ENCODE measurements around the gene PHYHIPL.

The PHYHIPL gene

GRCh38 chr10:59270492-59270891 is 94.0 kb downstream of the PHYHIPL start:
- no peaks in the 10 kb centered on the region for H3K9me3 ChIP-seq (ENCODE audit: severe bottlenecking)
- DNase-seq = no peak
- no peaks in the 10 kb centered on the region for H3K36me3 ChIP-seq
- H3K27ac ChIP-seq = no peak overlapping the region
- TF ChIP-seq CTCF (IDR thresholded peaks at IDR 0.05; ENCODE audit: low read depth, low read length) = no peak
- no peak overlapping the region for H3K4me3 ChIP-seq (ENCODE audit: low read depth, low read length)
- H3K27me3 ChIP-seq (ENCODE audit: insufficient read depth, low read depth, severe bottlenecking) = no peaks in the 10 kb centered on the region

GRCh38 chr10:59271160-59271559 is 94.7 kb downstream of the PHYHIPL start:
- Histone ChIP-seq H3K36me3 (no peaks in the 10 kb centered on the region), H3K9me3 (ENCODE audit: severe bottlenecking) (no peaks in the 10 kb centered on the region), H3K4me3 (ENCODE audit: low read depth, low read length) (no peak overlapping the region), H3K27me3 (ENCODE audit: insufficient read depth, low read depth, severe bottlenecking) (no peaks in the 10 kb centered on the region), H3K27ac (no peak overlapping the region)
- DNase-seq = no peak
- TF ChIP-seq CTCF (IDR thresholded peaks at IDR 0.05; ENCODE audit: low read depth, low read length) = no peak

- H3K9me3 ChIP-seq (ENCODE audit: severe bottlenecking) = no peaks in the 10 kb centered on the region
- H3K36me3 ChIP-seq = no peaks in the 10 kb centered on the region
- no peaks in the 10 kb centered on the region for H3K27me3 ChIP-seq (ENCODE audit: insufficient read depth, low read depth, severe bottlenecking)
- no peak for TF ChIP-seq CTCF (IDR thresholded peaks at IDR 0.05; ENCODE audit: low read depth, low read length)
- DNase-seq = no peak
- no peak overlapping the region for H3K4me3 ChIP-seq (ENCODE audit: low read depth, low read length)
- H3K27ac ChIP-seq = no peak overlapping the region
Measured at GRCh38 chr10:59272061-59272460, 95.6 kb downstream of the PHYHIPL start.

- Histone ChIP-seq H3K36me3 (no peaks in the 10 kb centered on the region), H3K9me3 (ENCODE audit: severe bottlenecking) (no peaks in the 10 kb centered on the region), H3K4me3 (ENCODE audit: low read depth, low read length) (no peak overlapping the region), H3K27ac (no peak overlapping the region), H3K27me3 (ENCODE audit: insufficient read depth, low read depth, severe bottlenecking) (no peaks in the 10 kb centered on the region)
- no peak for TF ChIP-seq CTCF (IDR thresholded peaks at IDR 0.05; ENCODE audit: low read depth, low read length)
- no peak for DNase-seq
Measured at GRCh38 chr10:59273445-59273844, 97.0 kb downstream of the PHYHIPL start.

GRCh38 chr10:59276133-59276532 is 99.7 kb downstream of the PHYHIPL start:
- H3K27me3 ChIP-seq (ENCODE audit: insufficient read depth, low read depth, severe bottlenecking) = no peaks in the 10 kb centered on the region
- H3K9me3 ChIP-seq (ENCODE audit: severe bottlenecking) = no peaks in the 10 kb centered on the region
- DNase-seq = no peak
- TF ChIP-seq CTCF (IDR thresholded peaks at IDR 0.05; ENCODE audit: low read depth, low read length) = no peak
- no peak overlapping the region for H3K27ac ChIP-seq
- no peaks in the 10 kb centered on the region for H3K36me3 ChIP-seq
- no peak overlapping the region for H3K4me3 ChIP-seq (ENCODE audit: low read depth, low read length)

GRCh38 chr10:59276919-59277318 is 100.5 kb downstream of the PHYHIPL start:
- no peak for DNase-seq
- no peaks in the 10 kb centered on the region for H3K27me3 ChIP-seq (ENCODE audit: insufficient read depth, low read depth, severe bottlenecking)
- no peak for TF ChIP-seq CTCF (IDR thresholded peaks at IDR 0.05; ENCODE audit: low read depth, low read length)
- no peak overlapping the region for H3K4me3 ChIP-seq (ENCODE audit: low read depth, low read length)
- no peak overlapping the region for H3K27ac ChIP-seq
- no peaks in the 10 kb centered on the region for H3K36me3 ChIP-seq
- no peaks in the 10 kb centered on the region for H3K9me3 ChIP-seq (ENCODE audit: severe bottlenecking)

Measured in WERI-Rb-1 (cell line).